Stimulated activated CD8-positive, alpha-beta memory T cell treated with anti-CD3 and anti-CD28 coated beads, Interleukin-2, amount 100 ng/mL, for 1 hour (primary cell): ENCODE measurements around the gene WAS.
"Not testable (repeated sequence)": the region's sequence is repeated elsewhere in the genome, so short reads cannot be mapped to it uniquely, and the experiment has no call there.

Source experiments
- DNase-seq, 2 donors: peaks; one replicate each; pipeline ENCODE4 v3.0.0-alpha.2; 2020; ENCODE audit warnings: low read depth in 2 of 2

Gene WAS

DNA sequence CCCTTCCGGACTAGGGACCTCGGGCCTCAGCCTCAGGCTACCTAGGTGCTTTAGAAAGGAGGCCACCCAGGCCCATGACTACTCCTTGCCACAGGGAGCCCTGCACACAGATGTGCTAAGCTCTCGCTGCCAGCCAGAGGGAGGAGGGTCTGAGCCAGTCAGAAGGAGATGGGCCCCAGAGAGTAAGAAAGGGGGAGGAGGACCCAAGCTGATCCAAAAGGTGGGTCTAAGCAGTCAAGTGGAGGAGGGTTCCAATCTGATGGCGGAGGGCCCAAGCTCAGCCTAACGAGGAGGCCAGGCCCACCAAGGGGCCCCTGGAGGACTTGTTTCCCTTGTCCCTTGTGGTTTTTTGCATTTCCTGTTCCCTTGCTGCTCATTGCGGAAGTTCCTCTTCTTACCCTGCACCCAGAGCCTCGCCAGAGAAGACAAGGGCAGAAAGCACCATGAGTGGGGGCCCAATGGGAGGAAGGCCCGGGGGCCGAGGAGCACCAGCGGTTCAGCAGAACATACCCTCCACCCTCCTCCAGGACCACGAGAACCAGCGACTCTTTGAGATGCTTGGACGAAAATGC, at the start of gene WAS:
Gene WAS (plus strand): TSS at position 389 of the 572 bp plus-strand sequence. CDS start 55 bp downstream, at position 444.
- DNase-seq, result no peak

DNA sequence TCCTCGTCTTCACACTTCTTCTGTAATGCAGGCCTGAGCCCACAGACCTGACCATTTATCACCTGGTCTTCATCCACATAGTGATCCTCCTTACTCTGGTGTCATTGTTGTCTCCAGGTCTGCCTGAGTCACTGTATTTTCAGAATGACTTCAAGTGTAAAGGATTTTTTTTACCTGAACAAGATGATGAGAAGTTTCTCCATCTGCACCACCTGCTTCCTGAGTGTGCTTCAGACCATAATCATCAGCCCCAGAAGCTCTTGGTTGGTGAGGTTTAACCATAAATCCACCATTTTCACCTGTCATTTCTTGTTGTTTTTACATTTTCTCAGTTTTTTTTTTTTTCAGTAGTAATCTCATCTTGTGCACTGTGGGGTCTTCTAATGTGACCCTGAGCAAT, 47.3 kb upstream of the WAS start:
- DNase-seq, result no peak

DNA sequence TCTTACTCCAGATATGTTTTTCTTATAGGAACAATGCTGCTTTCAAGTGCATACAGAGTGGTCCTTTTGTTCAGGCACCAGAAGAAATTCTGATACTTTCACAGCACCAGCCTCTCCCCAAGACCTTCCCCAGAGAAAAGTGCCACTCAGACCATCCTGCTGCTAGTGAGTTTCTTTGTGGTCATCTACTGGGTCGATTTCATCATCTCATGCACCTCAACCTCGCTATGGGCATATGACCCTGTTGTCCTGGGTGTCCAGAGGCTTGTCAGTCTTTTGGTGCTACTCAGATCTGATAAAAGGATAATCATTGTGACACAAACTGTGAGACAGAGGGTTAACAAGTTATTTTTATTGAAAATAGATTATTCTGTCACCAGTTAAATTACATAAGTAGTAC, 46.8 kb upstream of the WAS start:
- no peak for DNase-seq

DNA sequence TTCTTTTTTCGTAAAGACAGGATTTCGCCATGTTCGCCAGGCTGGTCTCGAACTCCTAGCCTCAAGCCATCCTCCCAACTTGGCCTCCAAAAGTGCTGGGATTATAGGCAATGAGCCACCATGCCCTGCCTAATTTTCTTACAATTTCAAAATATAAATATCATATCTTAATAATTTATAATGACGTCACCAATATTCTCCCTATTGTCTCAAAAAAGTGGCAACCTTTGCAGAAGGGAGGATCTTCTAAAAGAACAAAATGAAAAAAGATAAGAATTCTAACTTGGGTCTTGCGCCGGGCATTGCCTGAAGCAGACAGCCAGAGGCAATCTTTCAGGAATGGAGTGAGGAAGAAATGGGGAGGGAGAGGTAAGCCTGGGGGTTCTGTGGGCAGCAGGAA, 37.9 kb upstream of the WAS start:
- no peak for DNase-seq

DNA sequence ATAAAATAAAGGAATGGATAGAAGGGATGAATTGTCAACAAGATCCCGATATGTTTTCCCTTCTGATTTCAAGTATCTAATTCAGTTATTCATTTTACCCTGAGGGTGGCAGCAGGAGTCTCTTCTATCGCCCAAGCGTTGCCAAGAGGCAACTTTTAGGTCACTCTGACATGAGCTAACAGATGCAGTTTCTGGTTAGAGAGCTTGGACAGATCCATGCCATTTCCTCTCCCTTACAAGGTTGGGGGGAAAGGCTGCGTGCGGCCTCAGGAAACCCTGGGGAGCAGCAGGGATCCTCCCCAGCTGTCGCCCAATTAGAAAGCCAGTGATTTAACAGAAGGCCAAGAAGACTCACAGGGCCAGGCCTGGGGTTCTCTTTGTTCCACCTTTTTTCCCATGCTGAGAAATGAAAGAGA, 35.3 kb upstream of the WAS start:
- DNase-seq, result peak in 1 of 2 donors; percentile 6

DNA sequence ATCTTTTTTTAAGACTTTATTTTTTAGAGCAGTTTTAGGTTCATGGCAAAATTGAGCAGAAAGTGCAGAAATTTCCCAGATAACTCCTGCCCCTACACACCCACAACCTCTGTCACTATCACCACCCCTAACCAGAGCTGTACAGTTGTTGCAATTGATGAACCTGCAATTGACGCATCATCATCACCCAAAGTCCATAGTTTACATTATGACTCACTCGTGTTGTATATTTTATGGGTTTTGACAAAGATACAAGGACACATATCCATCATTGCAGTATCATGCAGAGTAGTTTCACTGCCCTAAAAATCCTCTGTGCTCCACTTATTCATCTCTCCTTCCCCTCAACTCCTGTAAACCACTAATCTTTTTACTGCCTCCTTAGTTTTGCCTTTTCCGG, 34.5 kb upstream of the WAS start:
- no peak for DNase-seq

DNA sequence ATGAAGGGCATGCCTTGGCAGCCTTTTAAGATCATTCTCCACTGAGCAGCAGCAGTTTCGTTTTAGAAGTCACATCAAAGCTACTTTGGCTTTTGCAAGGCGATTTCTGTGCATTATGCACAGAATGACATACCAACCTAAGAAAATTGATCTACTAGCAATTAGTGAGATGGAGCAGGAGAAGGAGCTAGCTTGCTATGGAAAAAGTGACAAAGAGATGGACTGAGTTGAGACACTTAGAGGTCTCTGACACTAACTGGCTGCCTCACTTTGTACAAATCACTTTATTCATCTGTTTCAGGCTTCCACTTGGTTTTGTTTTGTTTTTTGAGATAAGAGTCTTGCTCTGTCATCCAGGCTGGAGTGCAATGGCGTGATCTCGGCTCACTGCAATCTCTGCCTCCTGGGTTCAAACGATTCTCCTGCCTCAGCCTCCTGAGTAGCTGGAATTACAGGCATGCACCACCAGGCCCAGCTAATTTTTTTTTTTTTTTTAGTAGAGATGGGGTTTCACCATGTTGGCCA, 31.5 kb upstream of the WAS start:
- DNase-seq, result not testable (repeated sequence)

DNA sequence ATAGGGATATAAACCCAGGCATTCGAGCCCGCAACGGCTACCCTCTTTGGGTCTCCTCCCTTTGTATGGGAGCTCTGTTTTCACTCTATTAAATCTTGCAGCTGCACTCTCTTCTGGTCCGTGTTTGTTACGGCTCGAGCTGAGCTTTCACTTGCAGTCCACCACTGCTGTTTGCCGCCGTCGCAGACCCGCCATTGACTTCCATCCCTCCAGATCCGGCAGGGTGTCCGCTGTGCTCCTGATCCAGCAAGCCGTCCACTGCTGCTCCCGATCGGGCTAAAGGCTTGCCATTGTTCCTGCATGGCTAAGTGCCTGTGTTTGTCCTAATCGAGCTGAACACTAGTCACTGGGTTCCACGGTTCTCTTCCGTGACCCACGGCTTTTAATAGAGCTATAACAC, 28.9 kb upstream of the WAS start:
- DNase-seq, result not testable (repeated sequence)

DNA sequence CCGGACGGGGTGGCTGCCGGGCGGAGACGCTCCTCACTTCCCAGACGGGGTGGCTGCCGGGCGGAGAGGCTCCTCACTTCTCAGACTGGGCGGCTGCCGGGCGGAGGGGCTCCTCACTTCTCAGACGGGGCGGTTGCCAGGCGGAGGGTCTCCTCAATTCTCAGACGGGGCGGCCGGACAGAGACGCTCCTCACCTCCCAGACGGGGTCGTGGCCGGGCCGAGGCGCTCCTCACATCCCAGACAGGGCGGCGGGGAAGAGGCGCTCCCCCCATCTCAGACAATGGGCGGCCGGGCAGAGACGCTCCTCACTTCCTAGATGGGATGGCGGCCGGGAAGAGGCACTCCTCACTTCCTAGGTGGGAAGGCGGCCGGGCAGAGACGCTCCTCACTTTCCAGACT, 23.9 kb upstream of the WAS start:
- not testable (repeated sequence) for DNase-seq

DNA sequence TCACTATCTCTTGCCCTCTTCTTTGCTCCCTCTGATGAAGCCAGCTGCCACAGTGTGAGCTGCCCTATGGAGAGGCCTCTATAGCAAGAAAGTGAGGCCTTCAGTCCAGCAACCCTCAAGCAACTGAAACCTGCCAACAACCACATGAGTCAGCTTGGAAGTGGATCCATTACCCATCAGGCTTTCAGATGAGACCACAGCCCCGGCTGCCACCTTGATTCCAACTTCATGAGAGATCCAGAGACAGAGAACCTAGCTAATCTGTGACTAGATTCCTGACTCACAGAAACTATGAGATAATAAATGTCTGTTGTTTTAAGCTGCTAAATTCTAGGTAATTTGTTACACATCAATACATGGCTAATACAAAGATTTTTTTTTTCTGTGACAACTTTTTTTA, 20.4 kb upstream of the WAS start:
- no peak for DNase-seq

DNA sequence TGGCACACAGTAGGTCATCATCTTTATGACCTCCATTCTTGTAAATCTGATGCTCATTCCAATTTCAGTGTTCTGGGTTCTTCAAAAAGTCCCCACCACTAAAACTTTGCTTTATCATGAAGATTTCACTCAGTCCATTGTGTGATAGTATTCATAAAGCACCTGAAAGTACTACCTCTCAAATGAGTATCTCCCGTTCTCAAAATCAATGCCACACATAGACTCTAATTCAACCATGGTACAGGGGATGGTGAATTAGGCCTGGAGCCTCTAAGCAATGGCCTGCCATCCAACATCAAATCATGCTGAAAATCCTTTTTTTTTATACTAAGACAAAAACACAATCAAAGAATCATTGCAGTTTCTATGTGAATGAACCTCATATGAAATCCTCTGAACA, 19.4 kb upstream of the WAS start:
- DNase-seq, result no peak

DNA sequence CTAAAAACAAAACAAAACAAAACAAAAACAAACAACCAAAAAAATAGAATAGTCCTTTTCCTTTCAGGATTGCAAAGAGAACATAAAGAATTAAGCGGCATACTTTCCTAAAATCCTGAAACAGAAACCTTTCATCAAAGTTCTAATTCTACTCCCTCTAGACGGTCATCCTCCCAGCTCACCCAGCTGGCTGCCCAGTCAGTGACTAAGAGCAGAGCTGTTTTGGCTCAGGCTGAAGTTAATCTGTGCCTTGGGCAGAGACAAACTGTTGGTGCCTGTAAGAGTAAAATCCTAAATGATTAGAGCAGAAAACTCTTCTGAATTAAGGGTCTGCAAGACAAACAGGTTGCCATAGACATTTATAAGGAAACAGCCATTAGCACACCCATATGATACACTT, 17.6 kb upstream of the WAS start:
- no peak for DNase-seq

DNA sequence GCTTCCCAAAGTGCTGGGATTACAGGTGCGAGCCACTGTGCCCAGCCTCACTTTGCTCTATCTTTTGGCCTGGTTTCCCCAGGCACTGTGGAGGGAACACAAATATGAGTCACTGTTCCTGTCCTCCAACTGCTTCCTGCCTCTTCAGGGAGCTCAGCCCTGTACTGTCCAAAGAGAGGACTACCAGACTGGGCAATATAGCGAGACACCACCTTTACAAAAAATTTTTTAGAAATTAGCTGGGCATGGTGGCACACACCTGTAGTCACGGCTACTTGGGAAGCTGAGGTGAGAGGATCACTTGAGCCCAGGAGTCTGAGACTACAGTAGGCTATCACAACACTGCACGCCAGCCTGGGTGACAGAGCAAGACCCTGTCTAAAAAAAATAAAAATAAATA, 16.9 kb upstream of the WAS start:
- DNase-seq, result no peak

DNA sequence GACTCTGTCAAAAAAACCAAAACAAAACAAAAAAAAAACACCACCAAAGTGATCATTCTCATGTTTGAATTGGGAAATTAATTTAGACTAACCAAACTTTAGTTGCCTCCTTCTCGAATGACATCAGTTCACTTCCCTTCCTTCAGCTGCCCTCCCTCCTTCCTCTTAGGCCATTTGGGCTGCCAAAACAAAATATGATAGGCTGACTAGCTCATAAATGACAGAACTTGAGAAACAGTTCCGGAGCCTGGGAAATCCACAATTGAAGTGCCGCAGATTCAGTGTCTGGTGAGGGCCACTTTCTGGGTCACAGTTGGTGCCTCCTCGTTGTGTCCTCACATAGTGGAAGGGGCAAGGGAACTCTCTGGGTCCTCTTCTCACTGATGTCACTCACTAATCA, 16.1 kb upstream of the WAS start:
- no peak for DNase-seq

DNA sequence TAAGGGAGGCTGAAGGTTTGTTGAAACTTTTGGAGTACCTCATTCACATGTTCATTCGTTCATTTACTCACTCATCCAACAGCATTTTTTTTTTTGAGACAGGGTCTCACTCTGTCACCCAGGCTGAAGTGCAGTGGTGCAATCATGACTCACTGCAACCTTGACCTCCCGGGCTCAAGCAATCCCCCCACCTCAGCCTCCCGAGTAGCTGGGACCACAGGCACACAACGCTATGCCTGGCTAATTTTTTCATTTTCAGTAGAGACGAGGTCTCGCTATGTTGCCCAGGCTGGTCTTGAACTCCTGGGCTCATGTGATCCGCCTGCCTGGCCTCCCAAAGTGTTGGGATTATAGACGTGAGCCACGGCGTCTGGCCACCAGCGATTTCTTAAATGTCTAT, 15.4 kb upstream of the WAS start:
- not testable (repeated sequence) for DNase-seq

DNA sequence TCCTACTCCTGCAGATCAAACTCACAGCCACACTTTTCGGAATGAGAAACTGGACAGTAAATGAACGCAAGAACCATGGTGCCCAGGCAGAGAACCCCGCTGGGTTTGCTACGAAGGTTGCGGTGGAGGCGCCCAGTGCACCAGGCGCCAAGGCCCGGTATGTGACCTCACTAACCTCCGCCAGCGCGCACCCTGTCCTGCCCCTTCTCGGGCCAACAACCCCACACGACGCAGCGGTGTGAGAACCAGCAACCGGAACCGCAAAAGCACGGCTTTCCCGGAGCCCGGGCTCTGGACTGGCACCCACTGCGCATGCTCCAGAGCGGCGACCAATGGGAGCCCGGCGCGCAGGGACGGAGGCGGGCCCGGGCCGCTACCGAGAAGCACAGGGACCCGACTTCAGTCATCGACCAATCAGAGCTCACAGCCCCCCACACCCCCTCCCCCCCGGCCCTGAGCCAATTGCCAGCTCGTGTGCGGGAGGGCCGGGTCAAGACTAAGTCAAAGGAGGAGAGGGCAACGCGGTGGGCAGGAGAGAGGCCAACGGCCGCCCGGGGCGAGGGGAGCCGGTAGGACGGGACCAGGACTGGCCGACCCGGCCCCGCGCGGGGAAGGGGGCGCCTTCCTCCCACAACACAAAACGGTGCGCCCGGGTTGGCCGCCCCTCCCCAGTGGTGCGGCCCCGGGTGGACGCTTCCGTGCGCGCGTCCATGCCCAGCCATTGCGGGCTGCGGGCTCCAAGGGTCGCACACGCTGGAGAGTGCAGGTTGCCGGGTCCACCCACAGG, 7.3 kb upstream of the WAS start:
- peak; percentile 71 to 76 for DNase-seq

DNA sequence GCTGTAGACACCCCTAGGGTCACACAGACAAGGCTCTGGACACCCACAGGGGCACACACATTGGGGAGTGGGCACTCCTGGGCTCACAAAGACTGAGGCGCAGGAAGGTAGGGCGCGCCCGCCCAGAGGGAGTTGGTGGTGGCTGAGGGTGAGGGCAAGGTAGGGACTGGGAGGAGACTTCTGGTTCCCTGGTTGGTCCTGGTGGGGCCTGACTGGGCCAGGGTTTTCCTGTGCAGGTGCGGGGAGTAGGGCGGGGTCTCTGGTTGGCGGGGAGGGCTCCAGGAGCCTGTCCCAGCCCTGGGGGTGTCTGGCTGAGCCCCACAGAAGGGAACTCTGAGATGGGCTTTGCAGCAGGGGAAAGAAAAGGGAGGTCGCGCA, 6.7 kb upstream of the WAS start:
- DNase-seq, result no peak

DNA sequence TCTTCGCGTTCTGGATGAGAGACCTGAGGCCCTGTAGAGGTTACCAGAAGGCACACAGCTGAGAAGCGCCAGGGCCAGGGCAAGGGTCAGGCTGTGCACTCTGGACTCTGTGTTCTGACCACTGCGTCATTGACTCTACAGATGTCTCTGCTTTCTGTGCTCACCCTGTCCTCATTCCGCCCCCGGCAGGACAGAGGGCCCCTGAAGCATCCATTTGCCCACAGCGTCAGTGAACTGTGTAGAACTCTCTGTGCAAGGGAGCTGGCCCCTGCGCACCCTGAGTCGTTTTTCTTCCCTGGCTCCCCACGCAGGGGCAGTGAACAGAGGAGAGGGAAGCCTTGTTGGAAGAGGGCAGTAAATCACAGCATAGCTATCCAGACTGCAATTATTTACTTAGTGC, 6.1 kb upstream of the WAS start:
- no peak for DNase-seq

DNA sequence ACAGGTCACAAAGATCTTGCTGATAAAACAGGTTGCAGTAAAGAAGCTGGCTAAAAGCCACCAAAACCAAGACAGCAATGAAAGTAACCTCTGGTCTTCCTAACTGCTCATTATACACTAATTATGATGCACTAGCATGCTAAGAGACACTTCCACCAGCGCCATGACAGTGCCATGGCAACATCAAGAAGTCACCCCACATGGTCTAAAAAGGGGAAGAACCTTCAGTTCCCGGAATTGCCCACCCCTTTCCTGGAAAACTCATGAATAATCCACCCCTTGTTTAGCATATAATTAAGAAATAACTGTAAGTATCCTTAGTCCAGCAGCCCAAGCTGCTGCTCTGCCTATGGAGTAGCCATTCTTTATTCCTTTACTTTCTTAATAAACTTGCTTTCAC, 3.1 kb upstream of the WAS start:
- not testable (repeated sequence) for DNase-seq

DNA sequence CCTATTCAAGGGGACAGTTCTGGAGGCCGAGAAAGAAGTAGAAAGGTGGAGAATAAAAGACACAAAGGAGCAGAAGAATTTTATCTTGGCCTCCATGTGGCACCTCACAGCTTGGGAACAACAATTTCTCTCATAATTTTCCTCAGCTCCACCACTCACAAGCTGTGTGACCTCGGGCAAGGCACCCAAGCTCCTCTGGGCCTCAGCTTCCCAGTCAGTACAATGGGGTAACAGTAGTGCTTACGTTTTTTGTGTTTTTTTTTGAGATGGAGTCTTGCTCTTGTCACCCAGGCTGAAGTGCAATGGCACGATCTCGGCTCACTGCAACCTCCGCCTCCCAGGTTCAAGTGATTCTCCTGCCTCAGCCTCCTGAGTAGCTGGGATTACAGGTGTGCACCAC, 2.7 kb upstream of the WAS start:
- not testable (repeated sequence) for DNase-seq

DNA sequence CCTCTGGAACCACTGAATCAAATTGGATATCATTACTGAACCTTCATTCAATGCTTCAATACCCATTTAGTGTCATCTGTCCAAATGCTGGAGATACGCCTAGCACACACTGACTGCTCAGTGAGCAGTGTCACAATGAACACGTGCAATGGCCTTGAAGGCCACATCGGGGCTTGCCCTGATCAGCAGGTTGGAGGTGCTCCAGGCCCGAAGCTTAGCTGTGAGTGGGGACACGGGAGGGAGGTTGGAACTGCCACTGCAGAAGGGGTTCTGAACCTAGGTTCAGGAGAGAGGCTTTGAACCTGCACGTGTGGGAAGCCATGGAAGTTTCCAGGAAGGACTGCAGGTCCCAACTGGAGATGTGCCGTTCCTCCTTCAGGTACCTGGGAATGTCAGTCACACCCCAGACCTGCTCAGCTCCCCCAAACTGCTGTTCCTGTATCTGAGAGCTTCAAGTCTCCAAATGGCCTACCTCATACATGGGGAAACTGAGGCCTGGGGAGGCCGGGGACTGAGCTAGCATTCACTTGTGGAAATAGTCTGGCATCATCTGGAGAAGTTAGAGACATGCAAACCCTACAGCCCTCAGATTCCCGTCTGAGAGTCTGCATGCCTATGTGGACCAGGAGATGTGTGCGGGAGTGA, 1.9 kb upstream of the WAS start:
- DNase-seq, result no peak

DNA sequence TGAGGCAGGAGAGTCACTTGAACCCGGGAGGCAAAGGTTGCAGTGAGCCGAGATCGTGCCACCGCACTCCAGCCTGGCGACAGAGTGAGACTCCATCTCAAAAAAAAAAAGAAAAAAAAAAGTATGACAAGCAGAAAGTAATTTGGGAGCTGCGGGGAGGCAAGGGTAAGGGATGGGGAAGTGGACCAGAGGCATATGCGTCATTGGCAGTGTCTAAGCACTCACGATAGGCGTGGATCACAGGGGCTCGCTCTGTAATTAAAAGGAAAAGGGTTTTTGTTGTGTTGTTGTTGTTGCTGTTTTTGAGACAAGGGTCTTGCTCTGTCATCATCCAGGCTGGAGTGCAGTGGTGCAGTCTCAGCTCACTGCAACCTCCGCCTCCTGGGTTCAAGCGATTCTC, 804 bp upstream of the WAS start:
- not testable (repeated sequence) for DNase-seq

DNA sequence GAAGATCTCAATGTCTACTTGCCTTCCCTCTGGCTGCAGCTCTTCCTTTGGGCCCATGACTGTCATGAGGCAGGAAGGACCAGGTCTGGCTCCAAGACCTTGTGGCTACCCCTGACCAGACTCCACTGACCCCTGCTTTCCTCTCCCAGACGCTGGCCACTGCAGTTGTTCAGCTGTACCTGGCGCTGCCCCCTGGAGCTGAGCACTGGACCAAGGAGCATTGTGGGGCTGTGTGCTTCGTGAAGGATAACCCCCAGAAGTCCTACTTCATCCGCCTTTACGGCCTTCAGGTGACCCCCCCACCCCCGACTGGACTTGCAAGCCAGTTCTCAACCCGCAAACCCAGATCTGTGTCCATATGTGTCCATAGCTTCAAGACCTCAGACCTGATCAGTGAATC, 535 bp downstream of the WAS start:
- no peak for DNase-seq
